Stimulated activated CD8-positive, alpha-beta memory T cell treated with anti-CD3 and anti-CD28 coated beads, Interleukin-4, amount 100 ng/mL, for 1 hour (primary cell): ENCODE measurements around the gene MTHFR.

Experiments
- DNase-seq, 2 donors: peaks; one replicate each; pipeline ENCODE4 v3.0.0-alpha.2; 2020; ENCODE audit warnings: low read depth in 2 of 2, low spot score in 1 of 2

The MTHFR gene

DNA sequence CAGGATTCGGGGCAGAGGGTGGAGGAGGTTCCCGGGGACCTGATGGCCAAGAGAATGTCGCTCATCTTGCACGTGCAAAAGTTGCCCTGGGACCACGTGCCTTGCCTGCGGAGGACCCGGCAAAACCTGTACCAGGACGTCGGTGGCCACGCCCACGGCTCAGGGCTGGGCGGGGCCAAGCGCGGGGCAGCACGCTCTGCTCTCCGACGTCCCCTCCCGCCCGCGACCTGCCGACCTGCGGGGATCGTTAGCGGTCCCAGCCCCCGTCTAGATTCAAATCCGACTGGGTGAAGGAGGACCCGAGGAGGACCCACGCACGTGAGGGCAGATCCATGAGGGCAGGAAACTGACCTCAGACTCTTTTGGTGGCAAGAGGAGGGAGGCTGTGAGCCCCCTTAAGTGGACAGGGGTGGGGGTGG lies 43.8 kb downstream of the MTHFR start, which contains the start of gene C1orf167:
TSS of gene C1orf167 (plus strand) at position 206 of the 419 bp plus-strand sequence. CDS start 2,208 bp downstream, outside the sequence.
- DNase-seq = no peak

GRCh38 chr1:11761285-11761684 lies 44.5 kb downstream of the MTHFR start:
- no peak for DNase-seq

DNA sequence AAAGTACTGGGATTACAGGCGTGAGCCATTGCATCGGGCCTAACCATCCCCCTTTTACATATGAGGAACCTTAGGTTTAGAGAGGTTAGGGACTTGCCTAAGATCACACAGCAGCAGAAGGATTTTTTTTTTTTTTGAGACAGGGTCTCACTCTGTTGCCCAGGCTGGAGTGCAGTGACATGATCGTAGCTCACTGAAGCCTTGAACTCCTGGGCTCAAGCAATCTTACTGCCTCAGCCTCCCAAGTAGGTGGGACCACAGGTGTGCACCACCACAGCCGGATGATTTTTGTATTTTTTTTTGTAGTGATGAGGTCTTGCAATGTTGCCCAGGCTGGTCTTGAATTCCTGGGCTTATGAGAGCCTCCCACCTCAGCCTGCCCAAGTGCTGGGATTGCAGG lies 46.0 kb downstream of the MTHFR start:
- DNase-seq = no peak

DNA sequence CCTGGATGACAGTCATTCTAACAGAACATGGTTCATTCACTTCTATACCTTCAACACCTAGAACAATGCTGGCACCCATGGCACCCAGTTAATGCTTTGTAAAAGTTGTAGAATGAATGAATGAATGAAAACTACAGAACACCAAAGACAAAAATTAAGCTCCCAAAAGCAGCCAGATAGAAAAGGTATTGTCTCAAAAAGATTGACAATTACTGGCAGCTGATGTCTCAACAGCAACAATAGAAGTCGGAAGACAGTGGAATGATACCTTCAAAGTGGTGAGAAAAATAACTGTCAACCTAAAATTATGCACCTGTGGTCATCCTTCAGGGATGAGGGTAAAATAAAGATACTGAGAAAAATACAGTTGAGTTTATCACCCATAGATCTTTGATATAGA lies 48.7 kb downstream of the MTHFR start:
- DNase-seq = no peak

DNA sequence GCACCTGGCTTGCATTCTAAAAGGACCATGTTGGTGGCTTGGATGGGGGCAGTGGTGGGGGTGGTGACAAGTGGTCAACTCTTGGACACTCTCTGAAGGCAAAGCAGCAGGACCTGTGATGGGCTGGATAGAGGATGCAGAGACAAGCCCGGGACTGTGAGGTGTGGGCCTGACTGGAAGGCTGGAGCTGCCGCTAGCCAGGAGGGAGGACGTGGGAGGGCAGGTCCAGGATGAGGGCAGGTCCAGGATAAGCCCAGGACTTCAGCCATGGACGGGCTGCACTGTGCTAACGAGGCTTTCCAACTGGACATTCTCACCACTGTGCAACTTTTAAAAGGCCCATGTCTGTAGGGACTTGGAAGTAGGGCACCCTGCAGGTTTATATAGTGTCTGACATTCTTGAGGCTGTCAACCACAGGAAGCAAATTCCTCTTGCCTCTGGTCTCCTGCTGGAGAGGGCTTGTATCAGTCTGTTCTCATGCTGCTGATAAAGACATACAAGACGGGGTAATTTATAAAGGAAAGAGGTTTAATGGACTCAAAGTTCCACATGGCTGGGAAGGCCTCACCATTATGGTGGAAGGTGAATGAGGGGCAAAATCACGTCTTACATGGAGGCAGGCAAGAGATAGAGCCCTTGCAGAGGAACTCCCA lies 52.1 kb downstream of the MTHFR start:
- no peak for DNase-seq

DNA sequence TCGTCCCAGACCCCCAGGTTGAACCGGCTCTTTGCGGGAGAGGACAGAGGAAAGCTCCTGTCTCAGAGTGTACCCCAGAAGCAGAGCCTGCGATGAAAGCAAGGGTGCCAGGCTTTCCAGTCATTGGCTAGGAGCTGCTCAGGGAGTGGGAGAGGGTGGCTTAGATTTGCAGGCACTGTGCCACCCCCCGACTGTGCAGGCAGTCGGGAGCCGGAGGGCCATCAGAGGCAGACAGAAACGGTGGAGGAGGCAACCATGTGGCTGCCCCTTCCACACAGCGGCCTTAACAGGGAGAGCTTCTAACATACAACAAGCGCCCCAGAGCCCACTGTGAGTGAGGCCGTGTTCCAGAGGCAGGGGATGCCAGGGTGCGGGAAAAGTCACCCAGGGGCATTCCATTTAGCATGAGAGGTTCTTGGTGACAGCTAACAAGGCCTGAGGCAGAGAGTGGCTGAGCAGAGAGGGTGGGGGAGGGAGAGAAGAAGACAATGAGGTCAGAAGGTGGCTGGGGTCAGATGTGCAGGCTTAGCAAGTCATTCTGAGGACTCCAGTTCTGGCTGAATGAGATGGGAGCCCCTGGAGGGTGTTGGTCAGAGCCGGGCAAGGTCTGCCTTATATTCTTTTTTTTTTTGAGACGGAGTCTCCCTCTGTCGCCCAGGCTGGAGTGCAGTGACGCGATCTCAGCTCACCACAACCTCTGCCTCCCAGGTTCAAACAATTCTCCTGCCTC lies 53.2 kb downstream of the MTHFR start:
- DNase-seq = no peak

GRCh38 chr1:11751087-11751486 lies 54.7 kb downstream of the MTHFR start:
- no peak for DNase-seq

DNA sequence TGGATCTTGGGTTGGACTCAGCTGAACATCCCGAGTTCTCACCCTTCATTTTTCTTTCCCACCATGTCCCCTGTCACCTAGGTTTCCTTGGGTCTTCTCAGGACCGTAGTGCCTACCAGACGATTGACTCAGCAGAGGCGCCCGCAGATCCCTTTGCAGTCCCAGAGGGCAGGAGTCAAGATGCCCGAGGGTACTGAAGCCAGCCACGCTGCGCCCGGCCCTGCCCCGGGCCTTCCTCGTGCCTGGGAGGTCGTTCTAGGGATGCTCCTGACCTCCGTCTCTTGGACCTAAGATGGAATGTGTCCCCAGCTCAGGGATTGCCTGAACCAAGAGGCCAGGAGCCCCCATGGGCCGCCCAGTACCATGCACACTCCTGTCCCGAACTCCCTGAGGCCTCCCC lies 55.8 kb downstream of the MTHFR start:
- DNase-seq = no peak

DNA sequence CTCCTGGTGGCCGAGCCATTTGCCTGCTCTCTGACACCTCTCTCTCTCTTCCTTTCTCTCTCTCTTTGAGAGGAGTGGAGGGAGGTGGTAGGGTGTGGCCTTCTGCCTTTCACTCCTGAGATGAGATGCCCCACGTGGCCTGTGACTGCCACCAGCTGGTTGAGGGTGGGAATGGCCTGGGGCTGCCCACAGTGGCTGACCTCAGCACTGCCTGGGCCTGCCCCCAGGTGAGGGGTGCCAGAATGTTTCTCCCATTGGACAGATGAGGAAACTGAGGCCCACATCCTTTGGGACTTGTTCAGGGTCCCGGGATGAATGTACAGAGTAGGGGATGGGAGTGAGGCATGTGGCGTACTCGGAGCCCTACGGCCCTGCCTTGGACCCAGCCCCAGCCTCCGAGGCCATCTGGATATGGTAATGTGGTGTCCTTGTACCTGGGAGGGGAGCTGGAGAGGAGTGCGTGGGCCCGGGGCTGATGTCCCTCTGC lies 56.5 kb downstream of the MTHFR start:
- no peak for DNase-seq

- no peak for DNase-seq
These were observed 57.2 kb downstream of the MTHFR start for GRCh38 chr1:11748294-11749202.

DNA sequence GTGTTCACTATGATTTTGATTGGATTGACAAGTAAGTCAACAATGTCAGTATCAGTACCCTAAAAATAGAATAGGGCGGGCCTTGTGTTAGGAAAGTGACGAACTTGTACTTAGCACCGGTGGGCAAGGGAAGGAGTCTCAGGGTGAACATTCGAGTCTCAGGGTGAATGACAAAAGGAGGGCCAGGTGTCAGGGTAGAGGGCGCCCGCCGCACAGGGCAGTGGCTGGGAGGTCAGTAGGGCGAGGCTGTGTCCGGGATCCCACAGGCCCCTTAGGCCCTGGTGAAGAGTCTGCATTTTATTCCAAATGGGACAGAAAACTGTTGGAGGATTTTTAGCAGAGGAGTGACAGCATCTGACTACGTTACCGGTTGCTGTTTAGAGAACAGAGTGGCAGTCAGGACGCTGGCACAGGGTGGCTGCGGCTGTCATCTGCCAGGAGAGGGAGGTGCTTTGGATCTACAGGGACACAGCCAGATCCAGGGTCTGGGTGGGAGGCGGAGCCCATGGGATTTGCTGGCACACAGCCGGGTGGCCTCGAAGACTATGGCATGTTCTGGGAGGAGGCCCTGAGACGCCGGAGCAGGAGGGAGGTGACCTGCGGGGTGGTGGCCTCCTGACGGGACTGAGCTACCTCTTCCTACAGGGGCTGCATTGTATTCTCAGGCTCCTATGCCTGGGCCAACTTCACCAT lies 58.8 kb downstream of the MTHFR start:
- DNase-seq = no peak

- DNase-seq = no peak
These were observed 59.7 kb downstream of the MTHFR start for GRCh38 chr1:11746092-11746491.

DNA sequence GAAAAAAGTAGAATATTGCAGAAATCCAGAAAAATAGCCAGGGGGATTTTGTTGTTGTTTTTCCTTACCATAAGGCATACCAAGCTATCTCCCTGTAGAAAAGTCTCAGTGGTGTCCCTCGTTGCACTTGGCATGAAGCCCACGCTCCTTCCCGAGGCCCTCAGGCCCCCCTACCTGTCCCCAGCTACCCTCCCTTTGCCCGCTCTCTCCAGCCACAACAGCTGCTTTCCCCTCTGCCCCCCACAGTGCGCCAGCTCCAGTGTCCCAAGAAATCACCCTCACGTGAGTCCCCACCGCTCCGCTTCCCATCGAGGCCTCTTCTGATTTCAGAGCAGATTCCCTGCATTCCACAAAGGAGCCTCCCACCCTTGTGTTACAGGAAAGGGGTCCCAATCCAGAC lies 61.5 kb downstream of the MTHFR start:
- DNase-seq = no peak

GRCh38 chr1:11741919-11742558 lies 63.7 kb downstream of the MTHFR start:
- DNase-seq = no peak

DNA sequence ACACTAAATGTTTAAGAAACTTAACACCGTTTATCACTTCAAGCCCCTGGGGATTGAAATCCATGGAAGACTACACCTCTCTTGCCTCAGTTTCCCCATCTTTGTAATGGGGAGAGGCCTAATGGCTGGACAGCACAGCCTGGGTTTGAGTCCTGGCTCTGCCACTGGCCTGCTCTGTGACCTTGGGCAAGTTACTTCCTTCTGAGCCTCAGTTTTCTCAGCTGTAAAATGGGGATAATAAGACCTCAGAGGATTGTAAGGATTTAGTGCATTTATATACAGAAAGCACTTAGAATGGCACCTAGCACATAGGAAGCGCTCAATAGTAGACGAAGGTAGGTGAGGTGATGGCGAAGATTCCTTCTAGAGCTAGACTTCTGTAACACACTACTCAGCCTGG lies 64.3 kb downstream of the MTHFR start:
- no peak for DNase-seq

GRCh38 chr1:11740258-11741192 lies 65.2 kb downstream of the MTHFR start:
- DNase-seq = no peak

DNA sequence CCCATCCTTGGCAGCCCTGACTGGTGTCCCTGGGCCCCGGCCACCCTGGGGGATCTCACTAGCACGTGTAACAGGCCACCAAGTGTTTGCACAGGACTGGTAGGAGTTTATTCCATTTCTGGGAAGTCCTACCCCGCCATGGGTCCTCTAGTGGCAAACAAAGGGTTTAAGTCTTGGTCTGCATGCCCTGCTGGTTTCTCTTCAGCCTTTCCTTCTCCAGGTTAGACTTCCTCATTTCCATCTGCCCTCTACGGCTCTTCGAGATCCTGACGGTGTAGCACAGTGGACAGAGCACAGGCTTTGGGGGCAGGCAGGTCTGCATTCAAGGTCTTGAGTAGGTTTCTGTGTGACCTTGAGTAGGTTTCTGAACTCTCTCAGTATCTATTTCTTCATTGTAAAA lies 67.0 kb downstream of the MTHFR start:
- DNase-seq = no peak

- DNase-seq = no peak
These were observed 67.7 kb downstream of the MTHFR start for GRCh38 chr1:11738096-11738495.
